H1 (cell line): ENCODE results near the gene ZNF112. TPM values are rescaled to one million over a fixed set of nuclear protein-coding genes. Genes with fewer than 3 reads are reported as not detected.

Source experiments
- CTCF ChIA-PET: fragments of 300-600 bp; sonication (Branson Sonifier 250); formaldehyde crosslinking; loops from one replicate; lab custom pipeline; 2021; ENCODE audit not compliant: partially characterized antibody; lab: Charles Lee
- POLR2A ChIA-PET: fragments of 300-600 bp; sonication (Branson Sonifier 250); formaldehyde crosslinking; loops from one replicate; lab custom pipeline; 2021; ENCODE audit warnings: inconsistent platforms; ENCODE audit not compliant: partially characterized antibody; lab: Charles Lee
- DNase-seq, 2 experiments: peaks; one replicate each; pipeline versions ENCODE4 v3.0.0 to v3.0.0-alpha.2; 2010 to 2022; ENCODE audit warnings: low spot score in 2 of 2, low read depth in 1 of 2, mixed read lengths in 1 of 2
- FAIRE-seq: peaks from 2 replicates; lab custom pipeline; 2011; peaks lifted over from hg19 to GRCh38; lab: Jason Lieb, UNC
- H2AFZ ChIP-seq: 2 replicates; pipeline ENCODE4 v1.8.1; 2012; ENCODE audit warnings: low read length, inconsistent platforms
- H2AK5ac ChIP-seq: 2 replicates; pipeline ENCODE4 v1.6.1; 2013; ENCODE audit warnings: low read depth, low read length
- H2BK120ac ChIP-seq: replicated peaks from 2 replicates; pipeline ENCODE3; 2013; ENCODE audit warnings: low read depth, low read length, inconsistent platforms
- H2BK12ac ChIP-seq: 2 replicates; pipeline ENCODE4 v1.6.1; 2013; ENCODE audit warnings: low read depth, low read length
- H2BK15ac ChIP-seq: 2 replicates; pipeline ENCODE4 v1.6.1; 2013; ENCODE audit warnings: low read length
- H2BK20ac ChIP-seq: 2 replicates; pipeline ENCODE4 v1.6.1; 2013; ENCODE audit warnings: low read length
- H2BK5ac ChIP-seq: 2 replicates; pipeline ENCODE4 v1.6.1; 2013; ENCODE audit warnings: low read depth, low read length
- H3K14ac ChIP-seq: 2 replicates; pipeline ENCODE4 v1.6.1; 2013; ENCODE audit warnings: inconsistent platforms; ENCODE audit not compliant: insufficient read length
- H3K18ac ChIP-seq: 2 replicates; pipeline ENCODE4 v1.6.1; 2013; ENCODE audit warnings: low read length; ENCODE audit errors: extremely low read depth
- H3K23ac ChIP-seq: 2 replicates; pipeline ENCODE4 v1.6.1; 2013; ENCODE audit warnings: inconsistent platforms; ENCODE audit not compliant: insufficient read length
- H3K23me2 ChIP-seq: 2 replicates; pipeline ENCODE4 v1.6.1; 2013; ENCODE audit warnings: low read depth, low read length
- H3K27ac ChIP-seq: 2 replicates; pipeline ENCODE4 v1.6.1; 2011; ENCODE audit warnings: low read depth, low read length, inconsistent platforms
- H3K27me3 ChIP-seq, 4 experiments: replicated peaks in 1 of 4; 1 replicate in 1 of 4; 2 replicates in 3 of 4; pipeline versions ENCODE4 v1.6.1 to v1.8.1; 2011 to 2013; ENCODE audit warnings: low read length in 3 of 4, mild to moderate bottlenecking in 3 of 4, inconsistent platforms in 2 of 4, mixed read lengths in 2 of 4, moderate library complexity in 1 of 4; ENCODE audit not compliant: control insufficient read depth in 3 of 4, insufficient read depth in 3 of 4; ENCODE audit errors: extremely low read depth in 1 of 4
- H3K36me3 ChIP-seq, 4 experiments: 2 replicates each; pipeline versions ENCODE4 v1.6.1 to v1.8.1; 2011 to 2013; ENCODE audit warnings: mild to moderate bottlenecking in 4 of 4, low read length in 3 of 4, moderate library complexity in 2 of 4, control low read depth in 1 of 4, inconsistent platforms in 1 of 4; ENCODE audit not compliant: insufficient read depth in 4 of 4, control insufficient read depth in 2 of 4
- H3K4ac ChIP-seq: replicated peaks from 2 replicates; pipeline ENCODE3; 2013; ENCODE audit warnings: low read length, low read depth, mixed read lengths, inconsistent platforms; ENCODE audit not compliant: insufficient read length
- H3K4me1 ChIP-seq, 4 experiments: replicated peaks in 1 of 4; 1 replicate in 1 of 4; 2 replicates in 3 of 4; pipeline versions ENCODE4 v1.6.1 to v1.8.1; 2011 to 2013; ENCODE audit warnings: low read length in 3 of 4, inconsistent platforms in 2 of 4, mixed read lengths in 1 of 4; ENCODE audit not compliant: insufficient read depth in 4 of 4, control insufficient read depth in 3 of 4
- H3K4me2 ChIP-seq, 2 experiments: 2 replicates each; pipeline versions ENCODE4 v1.6.1 to v1.8.1; 2011 to 2013; ENCODE audit warnings: low read depth in 2 of 2, low read length in 2 of 2, control low read depth in 1 of 2, inconsistent platforms in 1 of 2, mild to moderate bottlenecking in 1 of 2; ENCODE audit not compliant: insufficient read depth in 1 of 2
- H3K4me3 ChIP-seq, 4 experiments: fragments of 200-600, 300-600 bp in 1 of 4; sonication (generic), shearing (Covaris generic), sonication (Bioruptor Twin) in 1 of 4; 2 replicates each; pipeline versions ENCODE4 v1.5.1 to v1.8.1; 2011 to 2016; ENCODE audit warnings: low read length in 4 of 4, low read depth in 3 of 4, control low read depth in 2 of 4, inconsistent platforms in 2 of 4, mild to moderate bottlenecking in 2 of 4, mixed read lengths in 1 of 4, moderate library complexity in 1 of 4; ENCODE audit not compliant: insufficient read depth in 2 of 4; ENCODE audit errors: extremely low read depth in 1 of 4
- H3K56ac ChIP-seq: replicated peaks from 2 replicates; pipeline ENCODE3; 2013; ENCODE audit warnings: low read depth, mild to moderate bottlenecking, mixed read lengths, low read length, inconsistent platforms; ENCODE audit not compliant: insufficient read length
- H3K79me1 ChIP-seq: 2 replicates; pipeline ENCODE4 v1.6.1; 2013; ENCODE audit warnings: low read depth, low read length, control low read depth
- H3K79me2 ChIP-seq, 2 experiments: 2 replicates each; pipeline versions ENCODE4 v1.6.1 to v1.8.1; 2012 to 2013; ENCODE audit warnings: low read length in 2 of 2, mild to moderate bottlenecking in 2 of 2, inconsistent platforms in 1 of 2; ENCODE audit not compliant: insufficient read depth in 2 of 2, control insufficient read depth in 1 of 2
- H3K9ac ChIP-seq, 4 experiments: replicated peaks in 1 of 4; 1 replicate in 1 of 4; 2 replicates in 3 of 4; pipeline versions ENCODE4 v1.6.1 to v1.8.1; 2011 to 2013; ENCODE audit warnings: low read depth in 3 of 4, low read length in 3 of 4, control low read depth in 2 of 4, mild to moderate bottlenecking in 2 of 4, moderate library complexity in 2 of 4, inconsistent platforms in 1 of 4; ENCODE audit errors: extremely low read depth in 1 of 4
- H3K9me3 ChIP-seq, 2 experiments: 2 replicates each; pipeline versions ENCODE4 v1.6.1 to v1.8.1; 2012 to 2013; ENCODE audit warnings: mild to moderate bottlenecking in 2 of 2, moderate library complexity in 2 of 2, control low read depth in 1 of 2, inconsistent platforms in 1 of 2, low read depth in 1 of 2, low read length in 1 of 2, mixed read lengths in 1 of 2; ENCODE audit not compliant: insufficient read depth in 2 of 2
- H4K20me1 ChIP-seq, 2 experiments: replicated peaks in 1 of 2; 2 replicates each; pipeline versions ENCODE3 to v1.8.1; 2011 to 2013; ENCODE audit warnings: inconsistent platforms in 2 of 2, low read length in 2 of 2, mild to moderate bottlenecking in 1 of 2; ENCODE audit not compliant: insufficient read depth in 2 of 2, control insufficient read depth in 1 of 2
- H4K5ac ChIP-seq: 2 replicates; pipeline ENCODE4 v1.6.1; 2013; ENCODE audit warnings: low read length, low read depth, mixed read lengths, inconsistent platforms; ENCODE audit not compliant: insufficient read length
- H4K8ac ChIP-seq: 2 replicates; pipeline ENCODE4 v1.8.0; 2013; ENCODE audit warnings: mild to moderate bottlenecking, moderate library complexity, low read length, inconsistent platforms; ENCODE audit not compliant: insufficient read depth; ENCODE audit errors: extremely low read depth
- H4K91ac ChIP-seq: replicated peaks from 2 replicates; pipeline ENCODE3; 2013; ENCODE audit warnings: low read length, mixed read lengths, inconsistent platforms; ENCODE audit not compliant: insufficient read length
- ASH2L ChIP-seq: fragments of 200-600, 300-600 bp; sonication (generic); IDR thresholded peaks from one replicate; pipeline ENCODE4 v1.7.1; 2017; ENCODE audit warnings: low read length
- RXRA ChIP-seq: IDR thresholded peaks from 2 replicates; pipeline ENCODE4 v1.6.1; 2011; ENCODE audit warnings: low read depth, mild to moderate bottlenecking, low read length, moderate library complexity; ENCODE audit not compliant: insufficient read depth
- SIN3A ChIP-seq, 2 experiments: IDR thresholded peaks in 1 of 2; conservative IDR thresholded peaks in 1 of 2; 2 replicates each; pipeline ENCODE4 v1.6.1; 2011 to 2012; ENCODE audit warnings: low read length in 2 of 2, improper control_type of control experiment in 1 of 2, low read depth in 1 of 2, mild to moderate bottlenecking in 1 of 2
- SP4 ChIP-seq: IDR thresholded peaks from 2 replicates; pipeline ENCODE4 v1.6.1; 2012; ENCODE audit warnings: low read length, inconsistent platforms
- WGBS, 2 experiments: shearing (Covaris generic) in 1 of 2; methylation state at CpG; one replicate each; pipeline versions ENCODE4 v1.1.6 to v1.1.7; 2013 to 2015; ENCODE audit warnings: low lambda C conversion rate in 2 of 2, mixed read lengths in 2 of 2, inconsistent platforms in 1 of 2, low coverage in 1 of 2, missing lambda C conversion rate in 1 of 2; ENCODE audit not compliant: insufficient replicate concordance in 2 of 2, insufficient coverage in 1 of 2, insufficient read length in 1 of 2; ENCODE audit errors: extremely low coverage in 1 of 2, missing lambda C conversion rate in 1 of 2; 5-methylcytosine and 5-hydroxymethylcytosine counted together
- polyA plus RNA-seq, 7 experiments: library from polyadenylated mRNA; depleted of rRNA in 3 of 7; stranded (reverse) in 5 of 7; unstranded in 2 of 7; fragments of >200 nt in 5 of 7; fragments of 200-250 nt in 2 of 7; gene quantifications; 1 replicate in 5 of 7; 2 replicates in 1 of 7; 4 replicates in 1 of 7; pipeline versions ENCODE4 v1.2.1 to v1.2.3, GENCODE V29; 2011 to 2013; ENCODE audit warnings: missing spikeins in 2 of 7, mixed read lengths in 2 of 7
- total RNA-seq: library from RNA; stranded (reverse); fragmentation: NEBNext Ultra II Directional; extraction: Animal tissue kit (Norgen Biotek cat#: 25700); gene quantifications from 2 replicates; pipeline ENCODE4 v1.2.1, GENCODE V29; 2021

ZNF112 gene
- total and polyA plus RNA-seq, 2 of the 8 experiments (the other 6 are each of a cell fraction or from before 2014, with no cell fraction given) = 0.70 to 2.8 TPM

DNA sequence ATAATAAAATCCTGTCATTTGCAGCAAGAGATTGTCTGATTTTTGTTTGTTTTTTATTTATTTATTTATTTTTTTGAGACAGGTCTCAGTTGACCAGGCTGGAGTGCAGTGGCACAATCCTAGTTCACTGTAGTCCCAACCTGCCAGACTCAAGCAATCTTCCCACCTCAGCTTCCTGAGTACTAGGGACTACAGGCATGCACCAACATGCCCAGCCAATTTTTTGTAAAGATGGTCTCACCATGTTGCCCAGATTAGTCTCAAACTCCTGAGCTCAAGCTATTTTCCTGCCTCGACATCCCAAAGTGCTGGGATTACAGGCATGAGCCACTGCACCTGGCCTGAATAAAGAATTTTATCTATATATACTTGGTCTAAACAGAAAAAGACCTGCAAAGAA lies 79.1 kb downstream of the ZNF112 start:
- H4K8ac ChIP-seq = no peak overlapping the region
- no peak overlapping the region for H3K18ac ChIP-seq
- no peak overlapping the region for H3K56ac ChIP-seq
- H3K4me2 ChIP-seq = no peak overlapping the region
- no peaks in the 10 kb centered on the region for H3K23me2 ChIP-seq
- no peak overlapping the region for H2BK5ac ChIP-seq
- H4K91ac ChIP-seq = no peak overlapping the region
- WGBS, 2 experiments = 86% methylated on average over 1 of the region's 1 CpG; no CpG with 5 or more reads in 1 of the 2 experiments
- no peak for DNase-seq
- ChIA-PET CTCF (no interaction called here), POLR2A (no interaction called here)
- no peaks in the 10 kb centered on the region for H3K79me1 ChIP-seq
- no peak overlapping the region for H2AK5ac ChIP-seq
- H3K27ac ChIP-seq = no peak overlapping the region
- H2BK120ac ChIP-seq = no peak overlapping the region
- no peak overlapping the region for H3K4ac ChIP-seq
- H3K4me1 ChIP-seq = no peaks in the 10 kb centered on the region
- no peak overlapping the region for H3K9ac ChIP-seq
- H3K14ac ChIP-seq = no peak overlapping the region
- H3K36me3 ChIP-seq = peaks cover 0 to 16% (median 6%) of the 10 kb centered on the region in 4 experiments; a peak in 4 of 8 replicates
- H2BK15ac ChIP-seq = no peak overlapping the region
- no peaks in the 10 kb centered on the region for H3K27me3 ChIP-seq
- no peak overlapping the region for H2AFZ ChIP-seq
- H4K20me1 ChIP-seq = no peaks in the 10 kb centered on the region
- no peak for FAIRE-seq
- no peak overlapping the region for H4K5ac ChIP-seq
- H2BK12ac ChIP-seq = no peak overlapping the region
- H3K4me3 ChIP-seq = no peak overlapping the region
- H3K9me3 ChIP-seq = peaks cover 31 to 45% of the 10 kb centered on the region in 2 experiments
- no peak overlapping the region for H2BK20ac ChIP-seq
- H3K23ac ChIP-seq = no peak overlapping the region
- no peaks in the 10 kb centered on the region for H3K79me2 ChIP-seq
- TF ChIP-seq SIN3A (conservative IDR thresholded peaks at IDR 0.05 in 1 of 2, IDR thresholded peaks at IDR 0.05 in 1 of 2; ENCODE audit: low read depth in 1 of 2, low read length in 2 of 2) (no peak), SP4 (no peak), ASH2L (no peak), RXRA (no peak)
